NCI-H2227 (cell line): ENCODE results near the gene MANF.
"Not testable (repeated sequence)": the region's sequence is repeated elsewhere in the genome, so short reads cannot be mapped to it uniquely, and the experiment has no call there.

ENCODE experiments used
- DNase-seq: peaks from one replicate; lab custom pipeline; 2025; ENCODE audit not compliant: unreplicated experiment; lab: John Stamatoyannopoulos, UW

MANF gene

GRCh38 chr3:51384726-51385473, at the start of gene MANF:
TSS of gene MANF (plus strand) at chr3:51385291. CDS start at chr3:51385343, 52 bp downstream.
- DNase-seq: peak; percentile 95

- no peak for DNase-seq
Measured at GRCh38 chr3:51336261-51336660, 48.8 kb upstream of the MANF start.

GRCh38 chr3:51337666-51338065, 47.4 kb upstream of the MANF start:
- DNase-seq: no peak

GRCh38 chr3:51338632-51339031, 46.5 kb upstream of the MANF start:
- no peak for DNase-seq

GRCh38 chr3:51340013-51340829, 44.9 kb upstream of the MANF start:
- DNase-seq: no peak

- no peak for DNase-seq
Measured at GRCh38 chr3:51340989-51341636, 44.0 kb upstream of the MANF start.

GRCh38 chr3:51343918-51344687, 41.0 kb upstream of the MANF start:
- no peak for DNase-seq

- no peak for DNase-seq
Measured at GRCh38 chr3:51350751-51351150, 34.3 kb upstream of the MANF start.

GRCh38 chr3:51353131-51353530, 32.0 kb upstream of the MANF start:
- DNase-seq: no peak

GRCh38 chr3:51353691-51354090, 31.4 kb upstream of the MANF start:
- no peak for DNase-seq

GRCh38 chr3:51354172-51354571, 30.9 kb upstream of the MANF start:
- no peak for DNase-seq

- no peak for DNase-seq
Measured at GRCh38 chr3:51354731-51355615, 30.1 kb upstream of the MANF start.

GRCh38 chr3:51355891-51356578, 29.1 kb upstream of the MANF start:
- no peak for DNase-seq

- no peak for DNase-seq
Measured at GRCh38 chr3:51357856-51358255, 27.2 kb upstream of the MANF start.

GRCh38 chr3:51358981-51359380, 26.1 kb upstream of the MANF start:
- no peak for DNase-seq

- DNase-seq: no peak
Measured at GRCh38 chr3:51360806-51361205, 24.3 kb upstream of the MANF start.

GRCh38 chr3:51361746-51362145, 23.3 kb upstream of the MANF start:
- no peak for DNase-seq

GRCh38 chr3:51362476-51362875, 22.6 kb upstream of the MANF start:
- no peak for DNase-seq

- not testable (repeated sequence) for DNase-seq
Measured at GRCh38 chr3:51368276-51368675, 16.8 kb upstream of the MANF start.
